Uterus (tissue), 4 donors: ENCODE measurements around the gene AGPS. TPM values are rescaled to one million over a fixed set of nuclear protein-coding genes. Genes with fewer than 3 reads are reported as not detected.

ENCODE experiments used
- DNase-seq, 2 donors: peaks; one replicate each; pipeline ENCODE4 v3.0.0-alpha.2; 2019 to 2020
- H3K27ac ChIP-seq, 2 donors: fragments of 200-600 bp; sonication (generic); 1 replicate in 1 of 2; 2 replicates in 1 of 2; pipeline ENCODE4 v1.5.1; 2016 to 2018
- H3K27me3 ChIP-seq, 2 donors: fragments of 200-600 bp; sonication (generic); one replicate each; pipeline ENCODE4 v1.5.1; 2018 to 2019; ENCODE audit warnings: control low read depth in 1 of 2
- H3K36me3 ChIP-seq, 2 donors: fragments of 200-600 bp; sonication (generic); one replicate each; pipeline ENCODE4 v1.5.1; 2019; ENCODE audit warnings: control low read depth in 1 of 2
- H3K4me1 ChIP-seq, 2 donors: fragments of 200-600 bp; sonication (generic); one replicate each; pipeline ENCODE4 v1.5.1; 2018 to 2019; ENCODE audit warnings: control low read depth in 1 of 2
- H3K4me3 ChIP-seq, 2 donors: fragments of 200-600 bp; sonication (generic); 1 replicate in 1 of 2; 2 replicates in 1 of 2; pipeline ENCODE4 v1.5.1; 2018 to 2019; ENCODE audit warnings: mild to moderate bottlenecking in 1 of 2
- H3K9me3 ChIP-seq, 2 donors: fragments of 200-600 bp; sonication (generic); one replicate each; pipeline ENCODE4 v1.5.1; 2019; ENCODE audit warnings: control low read depth in 1 of 2
- POLR2A ChIP-seq, 2 donors: fragments of 450-650 bp; IDR thresholded peaks; one replicate each; pipeline ENCODE4 v1.6.1; 2016; ENCODE audit warnings: antibody characterized with exemption in 2 of 2, mild to moderate bottlenecking in 1 of 2, moderate library complexity in 1 of 2
- intact Hi-C: fragments of 100-400 bp; cut with DNase I; formaldehyde crosslinking; loops from one replicate; pipeline ENCODE4 v1.15.1; 2023; ENCODE audit warnings: low total_unique reads
- total RNA-seq, 4 donors: library from RNA; depleted of rRNA in 3 of 4; stranded (reverse); fragments of >200 nt in 3 of 4; gene quantifications; one replicate each; pipeline versions ENCODE4 v1.1.0 to v1.2.4, GENCODE V29; 2014 to 2023
- TF ChIP-seq, protein P1 (sequence below), 4 experiments: fragments of 200-600 bp in 2 of 4; fragments of 450-650 bp in 2 of 4; sonication (generic) in 2 of 4; IDR thresholded peaks; one replicate each; pipeline ENCODE4 v1.5.1; 2016 to 2019; ENCODE audit warnings: antibody characterized with exemption in 4 of 4, mild to moderate bottlenecking in 2 of 4, moderate library complexity in 1 of 4
- donor health status: DM: yes; HTN: yes; CAD: no.

Gene AGPS
- total RNA-seq, 4 donors from 2014 or later = 10.2 to 64.4 (median 40.0) TPM

DNA sequence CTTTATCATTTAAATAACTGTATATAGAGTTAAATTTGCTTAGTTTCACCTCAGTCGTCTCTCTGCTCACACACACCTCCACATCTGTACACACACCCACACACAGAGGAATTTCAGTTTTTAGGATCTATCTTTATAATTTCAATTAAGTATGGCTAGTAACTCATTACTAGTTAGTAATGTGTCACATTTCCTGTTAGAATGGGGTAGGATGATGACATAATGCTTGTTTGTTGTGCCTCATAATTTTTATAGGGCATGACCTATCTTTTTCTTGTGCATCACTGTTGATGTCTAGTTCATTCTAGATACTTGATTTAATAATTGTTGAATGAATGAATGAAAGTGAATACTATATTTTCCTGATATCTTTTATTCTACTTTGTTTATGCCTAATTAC is 108.6 kb downstream of the AGPS start:
- DNase-seq = no peak
- H3K4me3 ChIP-seq = no peak overlapping the region
- intact Hi-C loops = no loop called here
- no peak overlapping the region for H3K27ac ChIP-seq
- H3K36me3 ChIP-seq = no peaks in the 10 kb centered on the region
- no peaks in the 10 kb centered on the region for H3K27me3 ChIP-seq
- no peaks in the 10 kb centered on the region for H3K9me3 ChIP-seq
- H3K4me1 ChIP-seq = no peaks in the 10 kb centered on the region
- no peak for TF ChIP-seq POLR2A (IDR thresholded peaks at IDR 0.05)
- TF ChIP-seq, protein P1, sequence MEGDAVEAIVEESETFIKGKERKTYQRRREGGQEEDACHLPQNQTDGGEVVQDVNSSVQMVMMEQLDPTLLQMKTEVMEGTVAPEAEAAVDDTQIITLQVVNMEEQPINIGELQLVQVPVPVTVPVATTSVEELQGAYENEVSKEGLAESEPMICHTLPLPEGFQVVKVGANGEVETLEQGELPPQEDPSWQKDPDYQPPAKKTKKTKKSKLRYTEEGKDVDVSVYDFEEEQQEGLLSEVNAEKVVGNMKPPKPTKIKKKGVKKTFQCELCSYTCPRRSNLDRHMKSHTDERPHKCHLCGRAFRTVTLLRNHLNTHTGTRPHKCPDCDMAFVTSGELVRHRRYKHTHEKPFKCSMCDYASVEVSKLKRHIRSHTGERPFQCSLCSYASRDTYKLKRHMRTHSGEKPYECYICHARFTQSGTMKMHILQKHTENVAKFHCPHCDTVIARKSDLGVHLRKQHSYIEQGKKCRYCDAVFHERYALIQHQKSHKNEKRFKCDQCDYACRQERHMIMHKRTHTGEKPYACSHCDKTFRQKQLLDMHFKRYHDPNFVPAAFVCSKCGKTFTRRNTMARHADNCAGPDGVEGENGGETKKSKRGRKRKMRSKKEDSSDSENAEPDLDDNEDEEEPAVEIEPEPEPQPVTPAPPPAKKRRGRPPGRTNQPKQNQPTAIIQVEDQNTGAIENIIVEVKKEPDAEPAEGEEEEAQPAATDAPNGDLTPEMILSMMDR (IDR thresholded peaks at IDR 0.05) = no peak

DNA sequence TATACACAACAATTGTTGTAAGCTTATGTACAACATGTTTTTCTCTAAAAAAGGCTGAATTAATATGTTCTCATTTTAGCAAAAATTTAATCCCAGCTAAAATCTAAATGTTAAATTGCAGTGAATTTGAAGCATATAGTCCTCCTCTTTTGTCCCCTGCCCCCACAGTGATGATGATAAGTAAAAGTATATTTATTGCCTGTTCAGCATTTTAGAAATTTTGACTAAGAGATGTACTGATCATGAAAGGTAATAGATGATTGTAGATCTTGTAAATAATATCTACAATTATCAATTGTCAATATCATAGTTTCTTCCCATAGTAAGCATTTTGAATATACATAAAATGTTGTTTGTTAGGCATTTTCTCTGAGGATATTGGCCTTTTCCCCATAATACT is 113.9 kb downstream of the AGPS start:
- no peaks in the 10 kb centered on the region for H3K27me3 ChIP-seq
- TF ChIP-seq, protein P1 (IDR thresholded peaks at IDR 0.05) = no peak
- TF ChIP-seq POLR2A (IDR thresholded peaks at IDR 0.05) = no peak
- H3K36me3 ChIP-seq = no peaks in the 10 kb centered on the region
- H3K4me1 ChIP-seq = no peaks in the 10 kb centered on the region
- H3K9me3 ChIP-seq = no peaks in the 10 kb centered on the region
- intact Hi-C loops = no loop called here
- DNase-seq = no peak
- no peak overlapping the region for H3K4me3 ChIP-seq
- H3K27ac ChIP-seq = no peak overlapping the region

DNA sequence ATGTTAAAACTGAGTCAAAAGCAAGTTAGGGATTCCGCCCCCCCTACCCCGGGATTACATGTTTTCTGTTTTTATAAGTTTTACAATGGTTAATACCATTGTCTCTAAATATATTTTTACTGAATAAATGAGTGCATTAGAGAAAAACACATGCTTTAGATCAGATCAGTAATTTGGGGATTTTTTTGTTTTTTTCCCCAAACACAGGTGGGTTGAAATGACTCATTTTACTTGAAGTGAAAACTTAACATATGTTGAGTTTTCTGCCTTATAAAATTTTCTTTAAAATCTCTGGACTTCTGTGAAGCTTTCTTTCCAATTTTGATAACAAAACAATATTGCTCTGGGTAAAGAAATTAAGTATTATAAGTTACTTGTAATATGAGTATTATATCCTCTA is 114.4 kb downstream of the AGPS start:
- Histone ChIP-seq H3K4me3 (no peak overlapping the region), H3K9me3 (no peaks in the 10 kb centered on the region), H3K4me1 (no peaks in the 10 kb centered on the region), H3K36me3 (no peaks in the 10 kb centered on the region), H3K27me3 (no peaks in the 10 kb centered on the region), H3K27ac (no peak overlapping the region)
- DNase-seq = no peak
- intact Hi-C loops = no loop called here
- TF ChIP-seq POLR2A (IDR thresholded peaks at IDR 0.05) = no peak

DNA sequence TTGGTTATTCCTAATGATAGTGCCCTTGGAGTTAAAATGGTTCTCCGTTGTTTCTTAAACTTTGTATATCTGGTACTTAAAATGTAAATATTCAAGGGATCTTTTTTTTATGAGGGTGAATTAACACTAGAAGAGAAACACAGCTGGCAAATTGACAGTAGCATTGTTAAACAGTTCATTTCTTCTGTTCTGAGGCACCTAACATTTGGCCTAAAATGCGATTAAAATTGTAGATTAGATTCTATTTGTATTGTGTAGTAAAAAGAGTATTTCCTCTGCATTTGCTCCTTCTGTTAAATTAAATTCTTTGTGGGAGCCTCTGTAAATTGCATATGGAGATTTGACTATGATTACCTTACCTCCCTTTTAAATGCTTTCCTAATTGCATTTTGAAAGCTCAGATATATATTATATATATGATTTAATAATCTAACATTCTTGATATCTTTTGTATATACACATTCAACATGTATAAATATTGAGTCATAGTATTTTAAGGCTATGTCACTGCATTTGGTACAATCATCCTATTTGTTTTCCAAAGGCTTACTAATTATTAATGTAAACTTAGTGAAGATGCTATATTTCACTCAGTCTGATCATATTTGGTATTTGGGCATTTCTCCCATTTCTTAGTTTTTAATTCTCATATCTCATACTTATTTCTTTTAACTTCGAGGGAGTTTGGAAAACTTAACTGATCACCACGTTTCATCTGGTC is 124.4 kb downstream of the AGPS start:
- intact Hi-C loops = no loop called here
- no peak for DNase-seq
- TF ChIP-seq, protein P1 (IDR thresholded peaks at IDR 0.05) = no peak
- no peak for TF ChIP-seq POLR2A (IDR thresholded peaks at IDR 0.05)
- H3K4me1 ChIP-seq = no peaks in the 10 kb centered on the region
- no peaks in the 10 kb centered on the region for H3K36me3 ChIP-seq
- H3K27ac ChIP-seq = no peak overlapping the region
- no peaks in the 10 kb centered on the region for H3K27me3 ChIP-seq
- H3K4me3 ChIP-seq = no peak overlapping the region
- no peaks in the 10 kb centered on the region for H3K9me3 ChIP-seq

DNA sequence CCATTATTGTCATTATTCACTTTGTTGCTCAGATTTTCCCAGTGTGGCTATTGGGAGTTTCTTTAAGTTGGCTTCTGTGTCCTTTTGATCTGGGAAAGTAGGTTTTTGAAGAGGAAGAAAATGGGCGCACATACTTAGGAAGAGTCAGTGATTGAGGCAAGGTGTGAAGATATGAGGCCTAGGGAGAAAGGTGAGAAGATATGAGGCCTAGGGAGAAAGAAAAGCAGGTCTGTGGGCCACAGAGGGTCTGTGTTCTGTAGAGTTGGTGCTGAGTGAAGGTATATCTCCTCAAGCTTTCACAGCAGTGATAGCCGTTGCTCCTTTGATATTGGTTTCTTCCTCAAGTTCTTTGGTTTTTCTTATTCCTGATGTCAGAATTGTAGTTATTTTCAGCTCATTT is 126.2 kb downstream of the AGPS start:
- Histone ChIP-seq H3K36me3 (no peaks in the 10 kb centered on the region), H3K4me3 (no peak overlapping the region), H3K27ac (no peak overlapping the region), H3K4me1 (no peaks in the 10 kb centered on the region), H3K27me3 (no peaks in the 10 kb centered on the region), H3K9me3 (no peaks in the 10 kb centered on the region)
- TF ChIP-seq, protein P1 (IDR thresholded peaks at IDR 0.05) = no peak
- no peak for TF ChIP-seq POLR2A (IDR thresholded peaks at IDR 0.05)
- DNase-seq = no peak
- intact Hi-C loops = no loop called here
